GM23338 (cell line): Measurements from ENCODE around the gene WWOX. TPM values are rescaled to one million over a fixed set of nuclear protein-coding genes. Genes with fewer than 3 reads are reported as not detected.
A peak's percentile ranks its signal among the peaks of the same experiment; 100 is the strongest.

Experiments used
- ATAC-seq: fragments of 200-7000 bp; cut with Tn5 transposase; 3 replicates; pipeline ENCODE4 v1.9.1; 2020
- DNase-seq: peaks from one replicate; pipeline ENCODE4 v3.0.0-alpha.2; 2015; ENCODE audit warnings: low spot score
- H2AFZ ChIP-seq: fragments of 200-600 bp; sonication (generic); 2 replicates; pipeline ENCODE4 v1.8.0; 2016; ENCODE audit warnings: antibody characterized with exemption, mild to moderate bottlenecking, moderate library complexity
- H3F3A ChIP-seq: fragments of 200-600 bp; sonication (generic); replicated peaks from 2 replicates; pipeline ENCODE4 v1.8.0; 2017; ENCODE audit warnings: antibody characterized with exemption, mixed run types, low read depth
- H3K27ac ChIP-seq: fragments of 200-600 bp; sonication (generic); 2 replicates; pipeline ENCODE4 v1.6.1; 2016; ENCODE audit warnings: low read depth
- H3K27me3 ChIP-seq: fragments of 200-600 bp; sonication (generic); 2 replicates; pipeline ENCODE4 v1.8.0; 2016; ENCODE audit warnings: mild to moderate bottlenecking, mixed run types, moderate library complexity; ENCODE audit not compliant: insufficient read depth
- H3K36me3 ChIP-seq: fragments of 200-600 bp; sonication (generic); 2 replicates; pipeline ENCODE4 v1.8.0; 2016; ENCODE audit warnings: mild to moderate bottlenecking; ENCODE audit not compliant: insufficient read depth
- H3K4me1 ChIP-seq: fragments of 200-600 bp; sonication (generic); 2 replicates; pipeline ENCODE4 v1.8.0; 2016; ENCODE audit warnings: mild to moderate bottlenecking, moderate library complexity; ENCODE audit not compliant: insufficient read depth
- H3K4me2 ChIP-seq: fragments of 200-600 bp; sonication (generic); 2 replicates; pipeline ENCODE4 v1.7.1; 2017; ENCODE audit warnings: mixed run types
- H3K4me3 ChIP-seq: fragments of 200-600 bp; sonication (generic); 2 replicates; pipeline ENCODE4 v1.6.1; 2016; ENCODE audit warnings: mixed run types
- H3K79me2 ChIP-seq: fragments of 200-600 bp; sonication (generic); replicated peaks from 2 replicates; pipeline ENCODE4 v1.8.0; 2017; ENCODE audit warnings: mild to moderate bottlenecking; ENCODE audit not compliant: insufficient read depth
- H3K9me2 ChIP-seq: fragments of 200-600 bp; sonication (generic); 2 replicates; pipeline ENCODE4 v1.8.0; 2017; ENCODE audit not compliant: insufficient read depth
- H4K20me1 ChIP-seq: fragments of 200-600 bp; sonication (generic); replicated peaks from 2 replicates; pipeline ENCODE4 v1.8.0; 2017; ENCODE audit warnings: mild to moderate bottlenecking; ENCODE audit not compliant: insufficient read depth
- H3K27ac Mint-ChIP-seq: 2 replicates; pipeline ENCODE4 v1.8.0; 2020; ENCODE audit warnings: inconsistent platforms, mild to moderate bottlenecking, moderate library complexity, mixed read lengths
- H3K27me3 Mint-ChIP-seq: 3 replicates; pipeline ENCODE4 v1.8.0; 2022; ENCODE audit warnings: low read depth, mild to moderate bottlenecking, moderate library complexity, mixed read lengths, inconsistent platforms; ENCODE audit not compliant: insufficient read depth, poor library complexity
- H3K36me3 Mint-ChIP-seq: 3 replicates; pipeline ENCODE4 v1.8.0; 2021; ENCODE audit warnings: low read depth, mild to moderate bottlenecking, inconsistent platforms, moderate library complexity, mixed read lengths
- H3K4me1 Mint-ChIP-seq: 3 replicates; pipeline ENCODE4 v1.8.0; 2020; ENCODE audit warnings: mild to moderate bottlenecking, inconsistent platforms, mixed read lengths
- H3K4me3 Mint-ChIP-seq: 3 replicates; pipeline ENCODE4 v1.8.0; 2021; ENCODE audit warnings: moderate library complexity, mild to moderate bottlenecking, inconsistent platforms, mixed read lengths
- H3K9me3 Mint-ChIP-seq: 3 replicates; pipeline ENCODE4 v1.8.0; 2020; ENCODE audit warnings: moderate library complexity, mild to moderate bottlenecking, inconsistent platforms, mixed read lengths
- CREB1 ChIP-seq: fragments of 250-450 bp; sonication (Bioruptor Pico); IDR thresholded peaks from 2 replicates; pipeline ENCODE4 v1.5.0; 2020; ENCODE audit warnings: low read depth, mild to moderate bottlenecking, moderate library complexity
- EZH2 ChIP-seq: fragments of 200-600 bp; sonication (generic); IDR thresholded peaks from one replicate; pipeline ENCODE4 v1.8.0; 2017; ENCODE audit warnings: antibody characterized with exemption, mild to moderate bottlenecking, low read depth; ENCODE audit not compliant: unreplicated experiment
- EZH2phosphoT487 ChIP-seq: fragments of 200-600 bp; sonication (generic); IDR thresholded peaks from one replicate; pipeline ENCODE4 v1.8.1; 2018; ENCODE audit warnings: antibody characterized with exemption; ENCODE audit not compliant: unreplicated experiment
- JUNB ChIP-seq: IDR thresholded peaks from one replicate; pipeline ENCODE4 v1.6.1; 2016; ENCODE audit warnings: antibody characterized with exemption; ENCODE audit not compliant: unreplicated experiment
- NANOG ChIP-seq: IDR thresholded peaks from 2 replicates; pipeline ENCODE4 v1.6.1; 2016; ENCODE audit warnings: antibody characterized with exemption, borderline replicate concordance
- POLR2AphosphoS5 ChIP-seq: IDR thresholded peaks from 2 replicates; pipeline ENCODE4 v1.6.1; 2016; ENCODE audit warnings: antibody characterized with exemption, low read depth
- STAT1 ChIP-seq: IDR thresholded peaks from one replicate; pipeline ENCODE4 v1.6.1; 2016; ENCODE audit warnings: antibody characterized with exemption; ENCODE audit not compliant: unreplicated experiment
- ZNF114 ChIP-seq: fragments of 250-450 bp; sonication (Bioruptor Pico); IDR thresholded peaks from 2 replicates; pipeline ENCODE4 v1.5.0; 2020; ENCODE audit warnings: mild to moderate bottlenecking, moderate library complexity
- ZNF331 ChIP-seq: fragments of 250-450 bp; sonication (Bioruptor Pico); IDR thresholded peaks from 2 replicates; pipeline ENCODE4 v1.5.0; 2020; ENCODE audit warnings: low read depth, mild to moderate bottlenecking, moderate library complexity
- ZNF462 ChIP-seq: fragments of 250-450 bp; sonication (Bioruptor Pico); IDR thresholded peaks from 2 replicates; pipeline ENCODE4 v1.5.0; 2020; ENCODE audit warnings: mild to moderate bottlenecking, moderate library complexity
- polyA plus RNA-seq: library from polyadenylated mRNA; unstranded; fragments of >200 nt; fragmentation: Nextera tagmentation; extraction: Ambion mirVana; gene quantifications from 2 replicates; pipeline ENCODE4 v1.2.1, GENCODE V29; 2016
- total RNA-seq: library from RNA; depleted of rRNA; stranded (reverse); fragments of >200 nt; shearing (Covaris generic); gene quantifications from 2 replicates; pipeline ENCODE4 v1.2.3, GENCODE V29; 2014
- TF ChIP-seq, protein P1 (sequence below): IDR thresholded peaks from 2 replicates; pipeline ENCODE4 v1.6.1; 2016; ENCODE audit warnings: antibody characterized with exemption
- TF ChIP-seq, protein P2 (sequence below): IDR thresholded peaks from one replicate; pipeline ENCODE4 v1.6.1; 2018; ENCODE audit warnings: antibody characterized with exemption; ENCODE audit not compliant: unreplicated experiment
- TF ChIP-seq, protein P3 (sequence below), 2 experiments: fragments of 200-600 bp in 1 of 2; sonication (generic) in 1 of 2; conservative IDR thresholded peaks; 2 replicates each; pipeline versions ENCODE4 v1.5.1 to v1.6.1; 2016 to 2017; ENCODE audit warnings: antibody characterized with exemption in 2 of 2, low read depth in 2 of 2, mild to moderate bottlenecking in 2 of 2, moderate library complexity in 1 of 2

WWOX gene
- total and polyA plus RNA-seq, 2 experiments from 2014 or later: 10.0 to 19.3 TPM

GRCh38 chr16:79093554-79093967, 994.1 kb downstream of the WWOX start:
- Mint-ChIP-seq H3K36me3 (no peaks in the 10 kb centered on the region), H3K4me3 (no peak overlapping the region), H3K27ac (no peak overlapping the region), H3K27me3 (peaks cover 1% of the 10 kb centered on the region), H3K9me3 (no peaks in the 10 kb centered on the region), H3K4me1 (peaks cover 29% of the 10 kb centered on the region)
- no peaks in the 10 kb centered on the region for H4K20me1 ChIP-seq
- no peak overlapping the region for H3K27ac ChIP-seq
- ATAC-seq (no peak), DNase-seq (no peak)
- no peaks in the 10 kb centered on the region for H3K9me2 ChIP-seq
- H3F3A ChIP-seq: no peaks in the 10 kb centered on the region
- no peak for TF ChIP-seq ZNF331 (CRISPR knock-in tag)
- no peak for TF ChIP-seq EZH2
- TF ChIP-seq JUNB: no peak
- no peak for TF ChIP-seq POLR2AphosphoS5
- TF ChIP-seq, protein P1, sequence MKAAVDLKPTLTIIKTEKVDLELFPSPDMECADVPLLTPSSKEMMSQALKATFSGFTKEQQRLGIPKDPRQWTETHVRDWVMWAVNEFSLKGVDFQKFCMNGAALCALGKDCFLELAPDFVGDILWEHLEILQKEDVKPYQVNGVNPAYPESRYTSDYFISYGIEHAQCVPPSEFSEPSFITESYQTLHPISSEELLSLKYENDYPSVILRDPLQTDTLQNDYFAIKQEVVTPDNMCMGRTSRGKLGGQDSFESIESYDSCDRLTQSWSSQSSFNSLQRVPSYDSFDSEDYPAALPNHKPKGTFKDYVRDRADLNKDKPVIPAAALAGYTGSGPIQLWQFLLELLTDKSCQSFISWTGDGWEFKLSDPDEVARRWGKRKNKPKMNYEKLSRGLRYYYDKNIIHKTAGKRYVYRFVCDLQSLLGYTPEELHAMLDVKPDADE: no peak
- no peak for TF ChIP-seq CREB1 (CRISPR knock-in tag)
- TF ChIP-seq STAT1: no peak
- TF ChIP-seq EZH2phosphoT487: no peak
- TF ChIP-seq, protein P2, sequence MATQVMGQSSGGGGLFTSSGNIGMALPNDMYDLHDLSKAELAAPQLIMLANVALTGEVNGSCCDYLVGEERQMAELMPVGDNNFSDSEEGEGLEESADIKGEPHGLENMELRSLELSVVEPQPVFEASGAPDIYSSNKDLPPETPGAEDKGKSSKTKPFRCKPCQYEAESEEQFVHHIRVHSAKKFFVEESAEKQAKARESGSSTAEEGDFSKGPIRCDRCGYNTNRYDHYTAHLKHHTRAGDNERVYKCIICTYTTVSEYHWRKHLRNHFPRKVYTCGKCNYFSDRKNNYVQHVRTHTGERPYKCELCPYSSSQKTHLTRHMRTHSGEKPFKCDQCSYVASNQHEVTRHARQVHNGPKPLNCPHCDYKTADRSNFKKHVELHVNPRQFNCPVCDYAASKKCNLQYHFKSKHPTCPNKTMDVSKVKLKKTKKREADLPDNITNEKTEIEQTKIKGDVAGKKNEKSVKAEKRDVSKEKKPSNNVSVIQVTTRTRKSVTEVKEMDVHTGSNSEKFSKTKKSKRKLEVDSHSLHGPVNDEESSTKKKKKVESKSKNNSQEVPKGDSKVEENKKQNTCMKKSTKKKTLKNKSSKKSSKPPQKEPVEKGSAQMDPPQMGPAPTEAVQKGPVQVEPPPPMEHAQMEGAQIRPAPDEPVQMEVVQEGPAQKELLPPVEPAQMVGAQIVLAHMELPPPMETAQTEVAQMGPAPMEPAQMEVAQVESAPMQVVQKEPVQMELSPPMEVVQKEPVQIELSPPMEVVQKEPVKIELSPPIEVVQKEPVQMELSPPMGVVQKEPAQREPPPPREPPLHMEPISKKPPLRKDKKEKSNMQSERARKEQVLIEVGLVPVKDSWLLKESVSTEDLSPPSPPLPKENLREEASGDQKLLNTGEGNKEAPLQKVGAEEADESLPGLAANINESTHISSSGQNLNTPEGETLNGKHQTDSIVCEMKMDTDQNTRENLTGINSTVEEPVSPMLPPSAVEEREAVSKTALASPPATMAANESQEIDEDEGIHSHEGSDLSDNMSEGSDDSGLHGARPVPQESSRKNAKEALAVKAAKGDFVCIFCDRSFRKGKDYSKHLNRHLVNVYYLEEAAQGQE: no peak
- no peak for TF ChIP-seq NANOG
- TF ChIP-seq ZNF114 (CRISPR knock-in tag): no peak
- TF ChIP-seq, protein P3, sequence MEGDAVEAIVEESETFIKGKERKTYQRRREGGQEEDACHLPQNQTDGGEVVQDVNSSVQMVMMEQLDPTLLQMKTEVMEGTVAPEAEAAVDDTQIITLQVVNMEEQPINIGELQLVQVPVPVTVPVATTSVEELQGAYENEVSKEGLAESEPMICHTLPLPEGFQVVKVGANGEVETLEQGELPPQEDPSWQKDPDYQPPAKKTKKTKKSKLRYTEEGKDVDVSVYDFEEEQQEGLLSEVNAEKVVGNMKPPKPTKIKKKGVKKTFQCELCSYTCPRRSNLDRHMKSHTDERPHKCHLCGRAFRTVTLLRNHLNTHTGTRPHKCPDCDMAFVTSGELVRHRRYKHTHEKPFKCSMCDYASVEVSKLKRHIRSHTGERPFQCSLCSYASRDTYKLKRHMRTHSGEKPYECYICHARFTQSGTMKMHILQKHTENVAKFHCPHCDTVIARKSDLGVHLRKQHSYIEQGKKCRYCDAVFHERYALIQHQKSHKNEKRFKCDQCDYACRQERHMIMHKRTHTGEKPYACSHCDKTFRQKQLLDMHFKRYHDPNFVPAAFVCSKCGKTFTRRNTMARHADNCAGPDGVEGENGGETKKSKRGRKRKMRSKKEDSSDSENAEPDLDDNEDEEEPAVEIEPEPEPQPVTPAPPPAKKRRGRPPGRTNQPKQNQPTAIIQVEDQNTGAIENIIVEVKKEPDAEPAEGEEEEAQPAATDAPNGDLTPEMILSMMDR (conservative IDR thresholded peaks at IDR 0.05; ENCODE audit: low read depth in 2 of 2): no peak
- TF ChIP-seq ZNF462: no peak
- H3K4me1 ChIP-seq: peaks cover 23% of the 10 kb centered on the region
- no peaks in the 10 kb centered on the region for H3K79me2 ChIP-seq
- no peaks in the 10 kb centered on the region for H3K36me3 ChIP-seq
- H3K4me3 ChIP-seq: no peak overlapping the region
- H3K27me3 ChIP-seq: no peaks in the 10 kb centered on the region
- 0 out of 2 replicates have a peak overlapping the region, but pooled peaks have one; percentile 18 for H2AFZ ChIP-seq
- H3K4me2 ChIP-seq: no peak overlapping the region
